Measurements from ENCODE around the gene GPR17. TPM values are rescaled to one million over a fixed set of nuclear protein-coding genes. Genes with fewer than 3 reads are reported as not detected.
A peak's percentile ranks its signal among the peaks of the same experiment; 100 is the strongest.

The GPR17 gene
- total RNA-seq, 1 donor from 2014 or later: not detected

GRCh38 chr2:127626917-127627739, 18.8 kb upstream of the GPR17 start:
- Histone ChIP-seq H3K9me3 (ENCODE audit: low read depth) (no peaks in the 10 kb centered on the region), H4K20me1 (ENCODE audit: low read depth) (no peaks in the 10 kb centered on the region), H3K36me3 (no peaks in the 10 kb centered on the region), H3K4me2 (no peak overlapping the region), H3K4me1 (no peaks in the 10 kb centered on the region), H3K4me3 (no peak overlapping the region), H3K27ac (no peak overlapping the region), H3F3A (ENCODE audit: low read depth) (no peaks in the 10 kb centered on the region), H3K79me2 (ENCODE audit: low read depth) (no peaks in the 10 kb centered on the region), H2AFZ (replicated peaks) (no peak overlapping the region), H3K9ac (no peak overlapping the region), H3K27me3 (no peaks in the 10 kb centered on the region)
- H3K4me3 Mint-ChIP-seq: no peak overlapping the region
- H3K9me3 Mint-ChIP-seq: no peaks in the 10 kb centered on the region
- no peak for TF ChIP-seq EZH2 (IDR thresholded peaks at IDR 0.05)
- no peak for TF ChIP-seq EZH2phosphoT487 (IDR thresholded peaks at IDR 0.05)
- TF ChIP-seq CTCF (IDR thresholded peaks at IDR 0.05): no peak
- H3K27ac Mint-ChIP-seq: no peak overlapping the region
- DNase-seq (ENCODE audit: low spot score): no peak
- peaks cover 3% of the 10 kb centered on the region for H3K27me3 Mint-ChIP-seq (ENCODE audit: insufficient read depth, low read depth)
- no peaks in the 10 kb centered on the region for H3K36me3 Mint-ChIP-seq
- peaks cover 2% of the 10 kb centered on the region for H3K4me1 Mint-ChIP-seq

GRCh38 chr2:127627740-127628571, 18.0 kb upstream of the GPR17 start:
- Mint-ChIP-seq H3K4me1 (peaks cover 2% of the 10 kb centered on the region), H3K27ac (no peak overlapping the region), H3K27me3 (ENCODE audit: insufficient read depth, low read depth) (peaks cover 3% of the 10 kb centered on the region), H3K9me3 (no peaks in the 10 kb centered on the region), H3K4me3 (no peak overlapping the region), H3K36me3 (no peaks in the 10 kb centered on the region)
- H3K9ac ChIP-seq: no peak overlapping the region
- no peaks in the 10 kb centered on the region for H3K36me3 ChIP-seq
- H3K4me2 ChIP-seq: no peak overlapping the region
- H4K20me1 ChIP-seq (ENCODE audit: low read depth): no peaks in the 10 kb centered on the region
- H3K79me2 ChIP-seq (ENCODE audit: low read depth): no peaks in the 10 kb centered on the region
- H3F3A ChIP-seq (ENCODE audit: low read depth): no peaks in the 10 kb centered on the region
- no peaks in the 10 kb centered on the region for H3K9me3 ChIP-seq (ENCODE audit: low read depth)
- no peaks in the 10 kb centered on the region for H3K4me1 ChIP-seq
- H3K4me3 ChIP-seq: no peak overlapping the region
- no peak for DNase-seq (ENCODE audit: low spot score)
- H3K27me3 ChIP-seq: no peaks in the 10 kb centered on the region
- TF ChIP-seq EZH2 (IDR thresholded peaks at IDR 0.05) (no peak), CTCF (IDR thresholded peaks at IDR 0.05) (no peak), EZH2phosphoT487 (IDR thresholded peaks at IDR 0.05) (no peak)
- no peak overlapping the region for H2AFZ ChIP-seq (replicated peaks)
- no peak overlapping the region for H3K27ac ChIP-seq

- Histone ChIP-seq H3K9ac (no peak overlapping the region), H3K4me3 (no peak overlapping the region), H4K20me1 (ENCODE audit: low read depth) (no peaks in the 10 kb centered on the region), H2AFZ (replicated peaks) (no peak overlapping the region), H3K79me2 (ENCODE audit: low read depth) (no peaks in the 10 kb centered on the region), H3K4me2 (no peak overlapping the region), H3K4me1 (no peaks in the 10 kb centered on the region), H3F3A (ENCODE audit: low read depth) (no peaks in the 10 kb centered on the region), H3K27ac (no peak overlapping the region), H3K9me3 (ENCODE audit: low read depth) (no peaks in the 10 kb centered on the region), H3K36me3 (no peaks in the 10 kb centered on the region), H3K27me3 (no peaks in the 10 kb centered on the region)
- Mint-ChIP-seq H3K9me3 (no peaks in the 10 kb centered on the region), H3K27ac (peak overlapping the region; percentile 86), H3K4me3 (no peak overlapping the region), H3K36me3 (no peaks in the 10 kb centered on the region), H3K4me1 (peaks cover 2% of the 10 kb centered on the region), H3K27me3 (ENCODE audit: insufficient read depth, low read depth) (no peaks in the 10 kb centered on the region)
- no peak for TF ChIP-seq CTCF (IDR thresholded peaks at IDR 0.05)
- no peak for TF ChIP-seq EZH2 (IDR thresholded peaks at IDR 0.05)
- TF ChIP-seq EZH2phosphoT487 (IDR thresholded peaks at IDR 0.05): no peak
- DNase-seq (ENCODE audit: low spot score): no peak
These were observed 17.0 kb upstream of the GPR17 start for GRCh38 chr2:127628767-127629614.
